Measurements from ENCODE around the gene POLR2F. TPM values are rescaled to one million over a fixed set of nuclear protein-coding genes. Genes with fewer than 3 reads are reported as not detected.

The POLR2F gene
- 10 to 100 TPM; 55.4 to 82.1 (median 63.8) TPM for polyA plus RNA-seq (ENCODE audit: insufficient read length in 4 of 4)

- DNase-seq (ENCODE audit: low read depth in 4 of 4, low spot score in 3 of 4) = peak; percentile 93 to 94 (median 94)
Measured at GRCh38 chr22:37953437-37954179, at the start of gene POLR2F, which contains the start of gene C22orf23. Gene POLR2F (plus strand): TSS chr22:37953699. CDS start chr22:37953788, 89 bp downstream. Gene C22orf23 (minus strand): TSS chr22:37953601. CDS start chr22:37953149, 452 bp downstream.

- no peak for DNase-seq (ENCODE audit: low read depth in 4 of 4, low spot score in 3 of 4)
Measured at GRCh38 chr22:37904572-37905533, 48.6 kb upstream of the POLR2F start.

- DNase-seq (ENCODE audit: low read depth in 4 of 4, low spot score in 3 of 4) = peak in 1 of 4 donors; percentile 25
Measured at GRCh38 chr22:37905534-37906363, 47.8 kb upstream of the POLR2F start, which contains the start of gene MICALL1. Gene MICALL1 (plus strand): TSS chr22:37906297. CDS start chr22:37906423, 126 bp downstream.

- no peak for DNase-seq (ENCODE audit: low read depth in 4 of 4, low spot score in 3 of 4)
Measured at GRCh38 chr22:37906364-37907008, 47.0 kb upstream of the POLR2F start.

GRCh38 chr22:37907036-37907954, 46.2 kb upstream of the POLR2F start:
- no peak for DNase-seq (ENCODE audit: low read depth in 4 of 4, low spot score in 3 of 4)

- no peak for DNase-seq (ENCODE audit: low read depth in 4 of 4, low spot score in 3 of 4)
Measured at GRCh38 chr22:37909766-37910165, 43.7 kb upstream of the POLR2F start.

- DNase-seq (ENCODE audit: low read depth in 4 of 4, low spot score in 3 of 4) = no peak
Measured at GRCh38 chr22:37910890-37911672, 42.4 kb upstream of the POLR2F start.

GRCh38 chr22:37911697-37912096, 41.8 kb upstream of the POLR2F start:
- no peak for DNase-seq (ENCODE audit: low read depth in 4 of 4, low spot score in 3 of 4)

- DNase-seq (ENCODE audit: low read depth in 4 of 4, low spot score in 3 of 4) = no peak
Measured at GRCh38 chr22:37912171-37912570, 41.3 kb upstream of the POLR2F start.

GRCh38 chr22:37913233-37913721, 40.2 kb upstream of the POLR2F start:
- DNase-seq (ENCODE audit: low read depth in 4 of 4, low spot score in 3 of 4) = no peak

- no peak for DNase-seq (ENCODE audit: low read depth in 4 of 4, low spot score in 3 of 4)
Measured at GRCh38 chr22:37916311-37916710, 37.2 kb upstream of the POLR2F start.

GRCh38 chr22:37917874-37918548, 35.5 kb upstream of the POLR2F start:
- DNase-seq (ENCODE audit: low read depth in 4 of 4, low spot score in 3 of 4) = no peak

- no peak for DNase-seq (ENCODE audit: low read depth in 4 of 4, low spot score in 3 of 4)
Measured at GRCh38 chr22:37918580-37919270, 34.8 kb upstream of the POLR2F start.

GRCh38 chr22:37920126-37920525, 33.4 kb upstream of the POLR2F start:
- no peak for DNase-seq (ENCODE audit: low read depth in 4 of 4, low spot score in 3 of 4)

- DNase-seq (ENCODE audit: low read depth in 4 of 4, low spot score in 3 of 4) = no peak
Measured at GRCh38 chr22:37922191-37922590, 31.3 kb upstream of the POLR2F start.

GRCh38 chr22:37923927-37924326, 29.6 kb upstream of the POLR2F start:
- DNase-seq (ENCODE audit: low read depth in 4 of 4, low spot score in 3 of 4) = no peak

All from right renal pelvis (tissue), 4 donors.